CD1c-positive myeloid dendritic cell (primary cell): Measurements from ENCODE around the gene FKBP1A.
"Not testable (repeated sequence)": the region's sequence is repeated elsewhere in the genome, so short reads cannot be mapped to it uniquely, and the experiment has no call there.

Experiments
- DNase-seq: peaks from one replicate; pipeline ENCODE4 v3.0.0-alpha.2; 2016; ENCODE audit errors: extremely low spot score

The FKBP1A gene

DNA sequence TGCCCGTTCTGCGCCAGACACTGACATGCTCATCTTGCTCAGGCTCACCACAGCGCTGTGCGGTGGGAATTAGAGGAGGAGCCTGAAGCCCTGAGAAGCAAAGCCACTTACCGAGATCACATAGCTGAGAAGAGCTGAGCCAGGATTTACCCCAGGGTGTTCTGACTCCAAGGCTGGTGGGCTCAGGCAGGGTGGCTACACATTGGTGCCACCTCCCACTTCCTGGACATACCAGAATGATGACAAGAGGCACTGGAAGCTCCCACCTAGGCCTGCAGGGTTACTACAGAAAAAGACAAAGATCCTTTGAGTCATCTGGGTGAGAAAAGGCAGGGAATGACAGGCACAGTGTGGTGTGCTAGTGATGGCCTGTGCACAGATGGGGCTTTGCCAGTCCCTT is 24.4 kb upstream of the FKBP1A start:
- no peak for DNase-seq

DNA sequence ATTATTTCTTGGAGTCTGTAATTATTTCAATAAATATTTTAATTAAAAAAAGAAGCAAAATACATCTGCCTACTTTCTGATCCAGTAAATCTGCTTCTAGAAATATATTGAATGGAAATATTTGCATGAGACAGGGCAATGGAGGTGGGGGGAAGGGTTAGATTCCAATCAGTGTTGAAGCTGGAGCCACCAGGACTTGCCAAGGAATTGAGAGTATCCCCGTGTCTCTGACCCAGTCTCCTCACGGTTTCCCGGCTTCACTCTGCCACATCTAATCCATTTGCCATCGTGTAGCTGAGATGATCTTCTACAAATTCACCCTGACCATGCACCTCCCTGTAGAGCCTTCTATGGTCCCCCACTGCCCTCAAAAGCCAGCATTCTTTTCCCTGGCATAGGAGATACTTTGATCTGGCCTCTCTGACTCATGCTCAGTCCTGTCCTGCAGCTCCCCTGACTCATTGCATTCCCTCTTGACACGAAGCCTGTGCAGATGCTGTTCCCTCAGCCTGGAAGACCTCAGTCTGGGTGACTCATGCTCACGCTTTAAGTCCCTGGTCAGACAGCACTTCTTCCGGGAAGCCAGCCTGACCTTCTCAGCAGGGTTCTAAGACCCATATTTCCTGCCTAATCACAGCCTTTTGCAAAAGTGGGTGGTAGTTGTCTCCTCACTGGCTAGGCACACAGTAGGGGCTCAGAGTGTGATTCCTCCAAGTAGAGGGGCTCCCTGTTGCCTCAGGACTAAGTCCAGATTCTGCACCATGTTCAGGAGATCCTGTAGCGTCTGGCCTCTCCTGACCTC is 23.0 kb upstream of the FKBP1A start:
- peak; percentile 58 for DNase-seq

GRCh38 chr20:1414982-1415381 is 22.1 kb upstream of the FKBP1A start:
- no peak for DNase-seq

GRCh38 chr20:1405801-1406200 is 12.9 kb upstream of the FKBP1A start:
- DNase-seq = no peak

- DNase-seq = no peak
Observed at GRCh38 chr20:1403624-1404023, 10.8 kb upstream of the FKBP1A start.

DNA sequence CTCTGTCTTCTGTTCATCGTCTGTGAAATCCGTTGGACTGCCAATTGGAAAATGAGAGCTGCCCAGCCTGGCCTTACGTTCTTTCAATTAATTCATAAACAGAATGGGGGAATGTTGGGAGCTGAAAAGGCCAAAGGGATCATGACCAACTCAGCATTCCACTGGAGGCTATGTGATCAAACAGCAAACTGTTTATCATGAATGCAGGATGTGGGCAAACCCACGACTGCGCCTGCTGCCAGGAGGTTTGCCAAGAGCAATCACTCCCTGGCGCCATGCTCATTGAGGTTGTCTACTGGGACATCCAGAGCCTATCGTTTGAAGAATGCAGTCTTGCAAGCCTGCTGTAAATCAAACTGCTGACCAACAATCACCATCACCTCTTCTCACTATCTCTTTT is 9.3 kb upstream of the FKBP1A start:
- no peak for DNase-seq

DNA sequence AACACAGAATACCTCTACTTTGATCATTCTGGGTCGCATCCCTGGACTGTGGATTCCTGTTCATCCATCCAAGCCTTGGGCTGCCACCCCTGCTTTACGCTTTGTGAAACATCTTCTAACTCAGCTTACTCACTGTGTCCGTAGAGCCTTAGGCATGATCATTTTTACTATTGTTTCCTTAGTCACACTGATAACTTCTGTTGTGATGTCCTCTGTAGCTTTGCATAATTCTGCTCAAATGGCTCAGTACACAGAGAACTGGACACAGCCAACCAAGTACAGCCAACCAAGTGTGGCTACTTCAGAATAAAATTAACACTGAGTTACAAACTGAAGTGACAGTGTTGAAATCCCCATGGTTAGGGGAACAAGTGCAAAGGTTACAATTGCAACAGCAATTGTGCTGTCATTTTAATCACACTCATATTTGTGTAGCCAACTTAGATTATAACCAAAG is 8.6 kb upstream of the FKBP1A start:
- no peak for DNase-seq

DNA sequence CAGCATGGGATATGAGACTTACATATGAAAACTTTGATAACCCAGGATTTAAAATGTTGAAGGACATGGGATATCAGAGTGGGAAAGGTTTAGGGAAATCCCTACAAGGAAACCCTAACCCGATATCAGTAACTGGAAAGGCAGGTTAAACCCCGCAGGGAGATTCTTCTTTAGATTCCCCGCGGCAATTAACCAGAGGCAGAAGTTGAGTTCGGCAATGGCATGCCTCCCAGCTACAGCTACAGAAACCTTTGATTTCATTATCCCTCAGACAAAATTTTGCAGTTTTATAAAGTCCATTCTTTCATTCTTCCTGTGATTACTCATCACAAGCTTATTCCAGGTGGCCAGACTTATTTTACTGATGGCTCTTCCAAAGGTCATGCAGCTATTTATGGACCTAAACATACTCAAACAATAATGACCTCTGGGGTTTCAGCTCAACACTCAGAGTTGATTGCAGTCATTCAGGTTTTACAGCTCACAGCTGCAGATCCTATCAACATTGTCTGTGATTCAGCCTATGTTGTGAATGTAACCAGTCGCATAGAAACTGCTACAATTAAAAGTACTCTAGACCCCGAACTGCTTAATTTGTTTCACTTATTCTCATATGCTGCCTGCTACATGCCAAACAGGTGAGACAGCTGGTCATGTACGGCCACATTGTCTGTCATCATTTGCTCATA is 7.0 kb upstream of the FKBP1A start:
- DNase-seq = not testable (repeated sequence)

- DNase-seq = not testable (repeated sequence)
Observed at GRCh38 chr20:1398185-1398584, 5.3 kb upstream of the FKBP1A start.

GRCh38 chr20:1397710-1398109 is 4.9 kb upstream of the FKBP1A start:
- DNase-seq = no peak

DNA sequence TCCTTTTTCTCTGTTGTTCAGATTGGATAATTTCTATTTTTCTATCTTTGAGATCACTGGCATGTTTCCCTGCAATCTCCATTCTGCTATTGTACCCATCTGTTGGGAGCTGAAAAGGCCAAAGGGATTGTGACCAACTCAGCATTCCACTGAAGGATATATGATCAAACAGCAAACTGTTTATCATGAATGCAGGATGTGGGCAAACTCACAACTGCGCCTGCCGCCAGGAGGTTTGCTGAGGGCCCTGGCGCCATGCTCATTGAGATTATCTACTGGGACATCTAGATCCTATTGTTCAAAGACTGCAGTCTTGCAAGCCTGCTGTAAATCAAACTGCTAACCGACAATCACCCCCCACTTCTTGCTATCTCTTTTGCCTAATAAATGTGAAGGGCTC is 3.8 kb upstream of the FKBP1A start:
- DNase-seq = no peak

GRCh38 chr20:1396264-1396663 is 3.4 kb upstream of the FKBP1A start:
- DNase-seq = no peak

- DNase-seq = peak; percentile 34
Observed at GRCh38 chr20:1394686-1395085, 1.8 kb upstream of the FKBP1A start.

- DNase-seq = no peak
Observed at GRCh38 chr20:1393507-1393882, 641 bp upstream of the FKBP1A start.

DNA sequence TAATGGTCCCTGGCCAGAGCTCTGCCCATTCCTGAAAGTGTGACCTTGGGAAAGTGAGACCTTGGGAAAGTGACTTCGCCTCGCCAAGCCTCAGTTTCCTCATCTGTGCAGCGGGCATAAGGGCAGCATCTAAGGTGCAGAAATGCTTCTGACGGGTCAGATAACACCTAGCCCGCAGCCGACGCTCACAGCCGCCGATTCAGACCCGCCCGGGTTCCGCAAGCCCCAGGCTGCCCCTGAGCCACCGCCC is 486 bp downstream of the FKBP1A start:
- no peak for DNase-seq

DNA sequence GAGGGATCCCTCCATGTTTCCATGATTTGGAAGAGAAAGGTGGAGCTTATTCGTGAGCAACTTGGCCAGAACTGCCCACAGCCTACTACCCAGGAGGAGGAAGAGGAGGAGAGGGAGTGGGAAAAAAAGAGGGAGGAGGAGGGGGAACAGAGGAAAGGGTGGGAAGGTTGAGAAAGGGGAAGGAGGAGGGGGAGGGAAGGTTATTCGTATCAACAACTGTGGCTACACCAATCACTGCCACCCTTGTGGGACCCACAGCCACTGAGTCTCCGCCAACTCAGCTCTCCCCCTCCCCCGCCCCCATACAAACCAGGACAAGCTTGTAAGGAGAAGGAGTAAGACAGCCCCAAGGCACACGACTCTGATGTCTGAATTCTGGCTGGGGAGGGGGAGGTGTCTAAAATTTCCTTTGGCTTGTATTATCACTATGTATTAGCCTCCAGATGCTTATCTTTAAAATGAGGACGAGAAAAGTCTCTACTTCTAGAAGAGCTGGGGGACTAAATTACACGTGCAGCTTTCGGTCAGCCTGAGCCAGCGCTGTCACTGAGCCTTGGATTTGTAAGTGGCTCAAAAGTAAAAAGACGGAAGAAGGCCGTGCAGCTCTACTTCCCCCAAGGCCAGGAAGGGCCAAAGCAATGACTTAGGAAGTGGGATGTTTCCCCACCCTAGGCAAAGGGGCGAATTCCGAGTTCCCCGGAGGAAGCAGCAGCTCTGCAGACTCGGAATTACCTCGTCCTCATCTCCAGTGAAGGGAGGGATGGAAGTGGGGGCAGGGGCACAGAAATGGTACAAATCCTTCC is 1.0 kb downstream of the FKBP1A start:
- DNase-seq = peak; percentile 81

DNA sequence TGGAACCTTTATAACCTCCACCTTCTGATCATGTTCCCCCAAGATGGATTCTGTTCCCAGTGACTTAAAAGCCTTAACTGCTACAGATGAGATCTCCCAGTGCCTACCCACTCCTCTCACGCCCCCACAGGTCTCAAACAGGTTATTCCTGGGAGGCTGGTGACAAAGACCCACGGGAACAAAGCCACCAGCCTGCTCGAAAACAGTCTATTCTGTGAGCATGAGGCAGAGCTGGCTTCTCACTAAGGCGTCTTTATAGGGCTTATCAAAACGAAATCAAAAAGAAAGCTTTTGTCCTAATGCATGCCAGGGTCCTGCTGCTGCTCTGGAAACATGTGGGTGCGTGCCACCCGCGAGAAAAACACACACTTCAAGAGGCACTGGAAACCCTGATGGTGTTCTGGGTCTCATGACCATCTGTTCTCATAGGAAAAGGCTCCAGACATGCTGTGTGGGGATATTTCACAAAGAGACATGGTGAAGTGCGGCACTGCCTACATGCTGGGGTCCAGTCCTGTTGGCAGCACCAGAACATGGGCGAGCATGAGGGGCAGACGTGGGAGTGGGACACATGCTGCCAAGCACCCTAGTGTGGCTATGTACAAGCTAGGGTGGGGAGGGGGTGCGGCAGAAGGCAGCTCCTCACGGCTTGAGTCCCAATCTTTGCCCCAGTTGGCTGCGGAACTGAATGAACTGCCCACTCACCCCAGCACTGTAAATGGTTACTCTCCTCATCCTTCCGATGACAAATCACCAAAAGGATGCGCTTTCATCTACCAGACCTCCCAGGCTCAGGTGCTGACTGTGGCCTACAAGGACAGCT is 2.1 kb downstream of the FKBP1A start:
- peak; percentile 20 for DNase-seq

DNA sequence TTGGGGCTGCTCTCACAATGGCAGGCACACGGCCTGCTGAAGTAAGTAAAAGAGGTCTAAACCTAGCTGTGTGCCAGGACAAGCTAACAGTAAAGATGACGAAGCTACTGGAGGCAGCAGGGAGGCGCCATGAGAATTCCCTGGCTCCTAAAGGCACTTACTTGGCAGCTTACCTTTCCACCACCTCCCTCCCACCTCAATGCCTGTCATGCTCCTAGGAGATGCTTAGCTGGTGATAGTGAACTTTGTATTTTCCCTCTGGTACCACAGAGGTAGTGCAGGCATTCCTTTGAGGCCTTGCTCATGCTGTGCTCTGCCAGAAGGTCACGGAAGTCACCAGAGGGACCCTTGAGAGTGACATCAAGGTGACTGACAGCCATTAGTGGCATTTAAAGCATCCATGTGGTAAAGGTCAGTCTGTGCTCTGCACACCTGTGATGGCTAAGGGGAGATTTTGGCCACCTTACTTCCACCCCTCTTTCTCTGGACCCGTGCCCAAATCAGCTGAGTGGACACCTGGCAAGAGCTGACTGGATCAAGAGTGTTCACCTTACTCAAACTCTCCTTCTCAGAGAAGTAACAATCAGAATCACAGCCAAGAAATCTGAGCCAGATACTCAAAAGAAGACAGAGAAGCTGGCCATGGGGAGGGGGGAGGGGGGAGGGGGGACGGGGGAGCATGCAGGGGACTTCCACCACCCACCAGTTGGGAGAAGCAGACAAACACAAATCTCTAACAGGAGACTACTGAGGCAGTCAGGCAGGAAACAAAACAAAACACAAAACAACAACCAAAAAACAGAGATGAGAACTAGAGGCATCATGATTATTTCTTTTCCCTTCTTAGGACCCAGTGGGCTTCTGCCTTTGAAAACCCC is 2.9 kb downstream of the FKBP1A start:
- DNase-seq = no peak

DNA sequence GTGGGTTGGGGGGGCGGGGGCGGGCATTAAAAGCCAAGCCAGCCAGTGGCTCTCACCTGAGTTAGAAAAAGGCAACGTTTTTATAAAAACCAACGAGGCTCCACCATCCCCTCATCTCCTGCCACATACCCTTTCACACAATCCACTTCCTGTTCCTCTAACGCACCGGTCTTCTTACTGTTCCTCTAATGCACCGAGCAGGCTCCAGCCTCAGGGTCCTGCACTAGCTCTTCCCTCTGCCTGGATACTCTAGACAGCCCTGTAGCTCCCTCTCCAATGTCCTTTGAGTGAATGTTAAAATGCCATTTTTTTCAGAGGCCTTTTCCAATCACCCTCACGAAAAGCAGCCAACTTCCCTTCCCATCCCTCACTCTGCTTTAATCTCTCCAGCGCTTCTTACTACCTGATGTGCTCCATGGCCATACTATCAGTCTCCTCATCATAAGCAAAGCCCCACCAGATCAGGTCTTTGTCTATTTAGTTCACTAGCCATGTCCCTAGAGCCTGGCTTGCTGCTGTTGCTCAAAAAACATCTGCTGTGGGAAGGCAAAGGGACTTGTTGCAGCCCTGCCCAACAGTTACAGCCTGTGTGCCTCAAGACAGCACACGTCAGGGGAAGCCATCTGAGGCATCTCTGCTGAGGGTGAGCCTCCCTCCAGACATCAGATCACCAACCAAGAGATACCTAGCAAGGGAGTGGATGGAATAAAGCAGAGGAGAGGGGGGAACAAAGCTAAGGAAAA is 3.9 kb downstream of the FKBP1A start:
- peak; percentile 63 for DNase-seq

DNA sequence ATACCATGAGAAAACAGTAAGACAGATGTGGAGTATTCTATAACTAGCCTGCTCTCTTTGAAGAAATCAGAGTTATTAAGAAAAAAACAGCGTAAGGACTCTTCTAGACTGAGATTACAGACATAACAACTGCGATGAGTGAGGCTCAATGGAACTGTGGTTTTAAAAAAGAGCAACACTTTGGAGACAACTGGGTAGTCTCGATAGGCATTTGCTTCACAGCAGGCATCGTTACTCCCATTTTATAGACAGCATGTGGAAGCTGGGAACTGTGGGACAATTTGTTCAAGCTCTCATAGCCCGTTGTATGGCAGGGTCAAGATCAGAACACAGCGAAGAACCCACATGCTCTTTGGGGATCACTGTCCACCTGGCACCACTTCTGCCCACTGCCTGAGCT is 4.6 kb downstream of the FKBP1A start:
- no peak for DNase-seq
